ENCODE results near the gene CISH.
A peak's percentile ranks its signal among the peaks of the same experiment; 100 is the strongest.

The CISH gene

GRCh38 chr3:50612234-50612882 lies 784 bp upstream of the CISH start:
- peak; percentile 40 for DNase-seq

GRCh38 chr3:50610992-50611463 lies 546 bp downstream of the CISH start:
- no peak for DNase-seq

GRCh38 chr3:50610181-50610971 lies 1.2 kb downstream of the CISH start:
- DNase-seq: peak; percentile 57

GRCh38 chr3:50609763-50610085 lies 1.9 kb downstream of the CISH start:
- peak; percentile 34 for DNase-seq

- no peak for DNase-seq
These were observed 2.4 kb downstream of the CISH start for GRCh38 chr3:50609071-50609762.

GRCh38 chr3:50608278-50608677 lies 3.3 kb downstream of the CISH start:
- peak; percentile 31 for DNase-seq

GRCh38 chr3:50607271-50608091 lies 4.1 kb downstream of the CISH start:
- DNase-seq: peak; percentile 35

GRCh38 chr3:50606596-50606995 lies 5.0 kb downstream of the CISH start:
- peak; percentile 39 for DNase-seq

GRCh38 chr3:50605901-50606326 lies 5.7 kb downstream of the CISH start:
- peak; percentile 31 for DNase-seq

GRCh38 chr3:50604628-50605588 lies 6.7 kb downstream of the CISH start:
- no peak for DNase-seq

GRCh38 chr3:50604110-50604621 lies 7.4 kb downstream of the CISH start:
- no peak for DNase-seq

- peak; percentile 32 for DNase-seq
These were observed 8.1 kb downstream of the CISH start for GRCh38 chr3:50603261-50604109.

- no peak for DNase-seq
These were observed 8.9 kb downstream of the CISH start for GRCh38 chr3:50602595-50603191.

GRCh38 chr3:50600841-50601591 lies 10.6 kb downstream of the CISH start:
- DNase-seq: peak; percentile 92

- no peak for DNase-seq
These were observed 11.3 kb downstream of the CISH start for GRCh38 chr3:50600141-50600753.

- no peak for DNase-seq
These were observed 11.9 kb downstream of the CISH start for GRCh38 chr3:50599716-50600118.

GRCh38 chr3:50599115-50599715 lies 12.4 kb downstream of the CISH start:
- no peak for DNase-seq

GRCh38 chr3:50594253-50594785 lies 17.3 kb downstream of the CISH start:
- DNase-seq: no peak

Data from stimulated activated CD4-positive, alpha-beta T cell treated with anti-CD3 and anti-CD28 coated beads, Interleukin-4, amount 100 ng/mL, for 1 hour (primary cell).